Gastrocnemius medialis (tissue), 4 donors: ENCODE measurements around the gene PLA2G5.

Source experiments
- CTCF ChIP-seq, 5 experiments: fragments of 450-650 bp in 3 of 5; fragments of 200-600 bp in 2 of 5; sonication (generic) in 2 of 5; IDR thresholded peaks in 4 of 5; conservative IDR thresholded peaks in 1 of 5; 1 replicate in 4 of 5; 2 replicates in 1 of 5; pipeline ENCODE4 v1.5.1; 2016 to 2019; ENCODE audit warnings: antibody characterized with exemption in 5 of 5, mild to moderate bottlenecking in 3 of 5, moderate library complexity in 3 of 5
- POLR2A ChIP-seq, 2 donors: fragments of 450-650 bp; IDR thresholded peaks; one replicate each; pipeline ENCODE4 v1.6.1; 2017; ENCODE audit warnings: antibody characterized with exemption in 2 of 2, mild to moderate bottlenecking in 2 of 2, moderate library complexity in 2 of 2

- TF ChIP-seq CTCF (IDR thresholded peaks at IDR 0.05 in 4 of 5, conservative IDR thresholded peaks at IDR 0.05 in 1 of 5) (no peak), POLR2A (IDR thresholded peaks at IDR 0.05) (no peak)
Measured at GRCh38 chr1:20102875-20103274, 32.9 kb downstream of the PLA2G5 start.
